ENCODE data around the gene CYB561D2. TPM values are rescaled to one million over a fixed set of nuclear protein-coding genes. Genes with fewer than 3 reads are reported as not detected.

Gene CYB561D2
- total and polyA plus RNA-seq, 2 donors (not counting 1 experiment from before 2014, with no cell fraction given) = 39.5 to 78.9 TPM

DNA sequence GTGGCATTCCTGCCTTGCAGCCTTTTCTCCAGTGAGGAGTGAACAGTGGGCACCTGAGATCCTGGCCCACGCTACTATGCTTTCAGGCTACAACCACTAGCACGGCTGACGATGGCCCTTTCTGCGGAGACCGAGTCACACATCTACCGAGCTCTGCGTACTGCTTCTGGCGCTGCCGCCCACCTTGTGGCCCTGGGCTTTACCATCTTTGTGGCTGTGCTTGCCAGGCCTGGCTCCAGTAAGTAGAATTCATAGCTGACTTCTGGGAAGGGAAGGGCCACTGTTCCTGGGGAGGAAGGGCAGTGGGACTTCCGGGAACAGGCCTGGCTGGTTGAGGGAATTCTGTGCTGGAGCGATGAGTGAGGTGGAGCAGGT, 648 bp downstream of the CYB561D2 start:
- Histone ChIP-seq H3K9ac (ENCODE audit: low read length) (peak overlapping the region; percentile 99), H3K4me1 (ENCODE audit: control insufficient read depth in 2 of 2, insufficient read depth in 2 of 2, low read length in 2 of 2) (peaks cover 23 to 41% of the 10 kb centered on the region in 2 donors), H3K36me3 (replicated peaks in 1 of 2; ENCODE audit: control extremely low read depth in 1 of 2, control insufficient read depth in 1 of 2, extremely low read depth in 1 of 2, insufficient read depth in 2 of 2, low read length in 1 of 2) (peaks cover 5 to 58% of the 10 kb centered on the region in 2 experiments), H3K79me2 (ENCODE audit: control insufficient read depth, insufficient read depth, low read length) (peaks cover 73% of the 10 kb centered on the region), H3K4me3 (ENCODE audit: control extremely low read depth in 1 of 5, extremely low read depth in 1 of 5, insufficient read depth in 1 of 5, low read depth in 2 of 5, low read length in 4 of 5) (peak overlapping the region; percentile 71 to 98 (median 91)), H3K4me2 (replicated peaks; ENCODE audit: low read depth, low read length, poor library complexity, severe bottlenecking) (peak overlapping the region; percentile 99), H3K9me3 (ENCODE audit: control extremely low read depth in 1 of 3, control insufficient read depth in 2 of 3, insufficient read depth in 1 of 3, low read length in 2 of 3) (no peaks in the 10 kb centered on the region), H3K27ac (ENCODE audit: low read length in 2 of 2) (peak overlapping the region; percentile 85 to 93), H2AFZ (ENCODE audit: insufficient read depth, low read depth, low read length, poor library complexity, severe bottlenecking) (peak overlapping the region; percentile 94), H4K20me1 (ENCODE audit: control insufficient read depth, insufficient read depth, low read length, poor library complexity, severe bottlenecking) (peaks cover 68% of the 10 kb centered on the region), H3K27me3 (replicated peaks in 1 of 4; ENCODE audit: control extremely low read depth in 1 of 4, control insufficient read depth in 3 of 4, insufficient read depth in 4 of 4, low read length in 3 of 4) (no peaks in the 10 kb centered on the region)
- DNase-seq (no peak), ATAC-seq (ENCODE audit: low read depth) (no peak)
- POLR2A ChIA-PET = interaction anchor here (0.6 to 7.4 kb wide), 9 partner anchors 8 to 997 kb away, joined by 4 to 96 read pairs (median 9); partner anchors contain the start of genes C3orf18, HEMK1, HYAL3 and NAA80
- H3K4me1 Mint-ChIP-seq = peaks cover 51% of the 10 kb centered on the region
- 84% methylated on average over 11 of the region's 11 CpGs for WGBS (ENCODE audit: insufficient coverage)
- no peaks in the 10 kb centered on the region for H3K9me3 Mint-ChIP-seq (ENCODE audit: insufficient read depth)
- H3K4me3 Mint-ChIP-seq = peak overlapping the region; percentile 99
- intact Hi-C loops (cut with micrococcal nuclease) = loop anchor here (1.0 to 2.0 kb wide), 4 partner anchors 8 to 59 kb away; partner anchors contain the start of genes IFRD2 and TMEM115
- CTCF ChIA-PET = interaction anchor here (1.0 to 5.3 kb wide), 10 partner anchors 10 to 264 kb away, joined by 3 to 104 read pairs (median 8); partner anchors contain the start of genes HYAL3, NAA80, RASSF1 and TUSC2
- no peak for TF ChIP-seq EZH2 (IDR thresholded peaks at IDR 0.05; ENCODE audit: borderline replicate concordance, insufficient read depth, low read depth, low read length, poor library complexity, severe bottlenecking)
- TF ChIP-seq, protein P1, sequence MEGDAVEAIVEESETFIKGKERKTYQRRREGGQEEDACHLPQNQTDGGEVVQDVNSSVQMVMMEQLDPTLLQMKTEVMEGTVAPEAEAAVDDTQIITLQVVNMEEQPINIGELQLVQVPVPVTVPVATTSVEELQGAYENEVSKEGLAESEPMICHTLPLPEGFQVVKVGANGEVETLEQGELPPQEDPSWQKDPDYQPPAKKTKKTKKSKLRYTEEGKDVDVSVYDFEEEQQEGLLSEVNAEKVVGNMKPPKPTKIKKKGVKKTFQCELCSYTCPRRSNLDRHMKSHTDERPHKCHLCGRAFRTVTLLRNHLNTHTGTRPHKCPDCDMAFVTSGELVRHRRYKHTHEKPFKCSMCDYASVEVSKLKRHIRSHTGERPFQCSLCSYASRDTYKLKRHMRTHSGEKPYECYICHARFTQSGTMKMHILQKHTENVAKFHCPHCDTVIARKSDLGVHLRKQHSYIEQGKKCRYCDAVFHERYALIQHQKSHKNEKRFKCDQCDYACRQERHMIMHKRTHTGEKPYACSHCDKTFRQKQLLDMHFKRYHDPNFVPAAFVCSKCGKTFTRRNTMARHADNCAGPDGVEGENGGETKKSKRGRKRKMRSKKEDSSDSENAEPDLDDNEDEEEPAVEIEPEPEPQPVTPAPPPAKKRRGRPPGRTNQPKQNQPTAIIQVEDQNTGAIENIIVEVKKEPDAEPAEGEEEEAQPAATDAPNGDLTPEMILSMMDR (IDR thresholded peaks at IDR 0.05) = no peak
- H3K27me3 Mint-ChIP-seq = no peaks in the 10 kb centered on the region
- peak overlapping the region; percentile 100 for H3K27ac Mint-ChIP-seq

DNA sequence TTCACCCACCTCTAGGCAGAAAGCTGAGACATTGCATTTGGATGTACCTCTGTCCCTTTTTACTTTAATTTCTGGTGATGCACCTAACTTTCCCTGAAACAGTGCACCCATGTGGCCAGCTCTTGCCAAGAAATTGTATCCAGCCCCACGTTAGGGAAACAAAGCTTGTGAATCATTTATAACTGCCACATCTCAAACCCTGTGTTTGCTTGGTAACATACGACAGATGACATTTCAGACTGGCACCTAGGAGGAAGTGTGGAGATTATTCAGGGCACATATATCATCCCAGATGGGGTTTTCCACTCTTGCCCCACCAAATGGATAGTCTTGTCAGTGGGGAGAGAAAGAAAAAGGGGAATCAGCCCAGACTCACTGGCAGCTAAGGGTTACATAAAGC, 2.1 kb downstream of the CYB561D2 start:
- ChIA-PET POLR2A (interaction anchor here (0.7 to 7.4 kb wide), 4 partner anchors 13 to 214 kb away, joined by 4 to 96 read pairs (median 10); partner anchors contain the start of genes C3orf18 and RASSF1), CTCF (interaction anchor here (0.7 to 2.3 kb wide), 5 partner anchors 12 to 190 kb away, joined by 3 to 10 read pairs (median 5); partner anchors contain the start of gene IFRD2)
- peaks cover 5 to 61% of the 10 kb centered on the region in 2 experiments for H3K36me3 ChIP-seq (replicated peaks in 1 of 2; ENCODE audit: control extremely low read depth in 1 of 2, control insufficient read depth in 1 of 2, extremely low read depth in 1 of 2, insufficient read depth in 2 of 2, low read length in 1 of 2)
- H3K9ac ChIP-seq (ENCODE audit: low read length) = no peak overlapping the region
- ATAC-seq (ENCODE audit: low read depth) = no peak
- H3K4me1 Mint-ChIP-seq = peaks cover 57% of the 10 kb centered on the region
- no peaks in the 10 kb centered on the region for H3K27me3 Mint-ChIP-seq
- H3K4me3 Mint-ChIP-seq = peak overlapping the region; percentile 12
- no peak overlapping the region for H2AFZ ChIP-seq (ENCODE audit: insufficient read depth, low read depth, low read length, poor library complexity, severe bottlenecking)
- H3K4me2 ChIP-seq (replicated peaks; ENCODE audit: low read depth, low read length, poor library complexity, severe bottlenecking) = no peak overlapping the region
- H3K4me3 ChIP-seq (ENCODE audit: control extremely low read depth in 1 of 5, extremely low read depth in 1 of 5, insufficient read depth in 1 of 5, low read depth in 2 of 5, low read length in 4 of 5) = no peak overlapping the region
- H3K9me3 Mint-ChIP-seq (ENCODE audit: insufficient read depth) = no peaks in the 10 kb centered on the region
- intact Hi-C loops (cut with micrococcal nuclease) = no loop called here
- TF ChIP-seq EZH2 (IDR thresholded peaks at IDR 0.05; ENCODE audit: borderline replicate concordance, insufficient read depth, low read depth, low read length, poor library complexity, severe bottlenecking) = no peak
- TF ChIP-seq, protein P1 (IDR thresholded peaks at IDR 0.05) = no peak
- no peaks in the 10 kb centered on the region for H3K9me3 ChIP-seq (ENCODE audit: control extremely low read depth in 1 of 3, control insufficient read depth in 2 of 3, insufficient read depth in 1 of 3, low read length in 2 of 3)
- peaks cover 77% of the 10 kb centered on the region for H3K79me2 ChIP-seq (ENCODE audit: control insufficient read depth, insufficient read depth, low read length)
- no peak for DNase-seq
- H3K4me1 ChIP-seq (ENCODE audit: control insufficient read depth in 2 of 2, insufficient read depth in 2 of 2, low read length in 2 of 2) = peaks cover 38 to 46% of the 10 kb centered on the region in 2 donors
- no peak overlapping the region for H3K27ac Mint-ChIP-seq
- peaks cover 79% of the 10 kb centered on the region for H4K20me1 ChIP-seq (ENCODE audit: control insufficient read depth, insufficient read depth, low read length, poor library complexity, severe bottlenecking)
- H3K27ac ChIP-seq (ENCODE audit: low read length in 2 of 2) = no peak overlapping the region
- no peaks in the 10 kb centered on the region for H3K27me3 ChIP-seq (replicated peaks in 1 of 4; ENCODE audit: control extremely low read depth in 1 of 4, control insufficient read depth in 3 of 4, insufficient read depth in 4 of 4, low read length in 3 of 4)
- WGBS (ENCODE audit: insufficient coverage) = no CpG with 5 or more reads among the region's 2 CpGs

Data from B cell (primary cell).